ENCODE results near the gene KCNIP3.

DNA sequence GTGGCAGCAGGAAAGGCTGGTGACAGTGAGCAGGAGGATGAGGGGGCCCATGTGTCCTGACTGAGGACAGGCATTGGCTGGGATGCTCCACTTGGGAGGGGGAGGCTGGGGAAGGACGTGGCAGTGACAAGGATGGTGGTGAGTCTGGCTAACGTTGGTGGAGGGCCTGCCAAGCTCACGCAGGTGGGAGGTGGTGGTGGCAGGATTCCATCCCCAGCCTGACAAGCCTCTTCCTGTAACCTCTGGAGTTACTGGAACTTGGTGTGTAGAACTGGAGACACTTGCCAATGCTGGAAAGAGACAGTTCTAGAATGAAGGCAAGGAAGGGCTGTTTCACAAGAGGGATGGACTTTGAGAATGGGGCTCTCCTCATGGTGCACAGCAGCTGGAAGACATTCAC is 14.7 kb upstream of the KCNIP3 start:
- TF ChIP-seq, protein P1, sequence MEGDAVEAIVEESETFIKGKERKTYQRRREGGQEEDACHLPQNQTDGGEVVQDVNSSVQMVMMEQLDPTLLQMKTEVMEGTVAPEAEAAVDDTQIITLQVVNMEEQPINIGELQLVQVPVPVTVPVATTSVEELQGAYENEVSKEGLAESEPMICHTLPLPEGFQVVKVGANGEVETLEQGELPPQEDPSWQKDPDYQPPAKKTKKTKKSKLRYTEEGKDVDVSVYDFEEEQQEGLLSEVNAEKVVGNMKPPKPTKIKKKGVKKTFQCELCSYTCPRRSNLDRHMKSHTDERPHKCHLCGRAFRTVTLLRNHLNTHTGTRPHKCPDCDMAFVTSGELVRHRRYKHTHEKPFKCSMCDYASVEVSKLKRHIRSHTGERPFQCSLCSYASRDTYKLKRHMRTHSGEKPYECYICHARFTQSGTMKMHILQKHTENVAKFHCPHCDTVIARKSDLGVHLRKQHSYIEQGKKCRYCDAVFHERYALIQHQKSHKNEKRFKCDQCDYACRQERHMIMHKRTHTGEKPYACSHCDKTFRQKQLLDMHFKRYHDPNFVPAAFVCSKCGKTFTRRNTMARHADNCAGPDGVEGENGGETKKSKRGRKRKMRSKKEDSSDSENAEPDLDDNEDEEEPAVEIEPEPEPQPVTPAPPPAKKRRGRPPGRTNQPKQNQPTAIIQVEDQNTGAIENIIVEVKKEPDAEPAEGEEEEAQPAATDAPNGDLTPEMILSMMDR (IDR thresholded peaks at IDR 0.05), result no peak
- no peak for TF ChIP-seq POLR2A (IDR thresholded peaks at IDR 0.05)

Measured in esophagus squamous epithelium (tissue), 4 donors.